ENCODE results near the gene MRPS31. TPM values are rescaled to one million over a fixed set of nuclear protein-coding genes. Genes with fewer than 3 reads are reported as not detected.
A peak's percentile ranks its signal among the peaks of the same experiment; 100 is the strongest.
"Not testable (repeated sequence)": the region's sequence is repeated elsewhere in the genome, so short reads cannot be mapped to it uniquely, and the experiment has no call there.

Gene MRPS31
- total and polyA plus RNA-seq, 4 donors: 13.4 to 17.6 (median 16.0) TPM

DNA sequence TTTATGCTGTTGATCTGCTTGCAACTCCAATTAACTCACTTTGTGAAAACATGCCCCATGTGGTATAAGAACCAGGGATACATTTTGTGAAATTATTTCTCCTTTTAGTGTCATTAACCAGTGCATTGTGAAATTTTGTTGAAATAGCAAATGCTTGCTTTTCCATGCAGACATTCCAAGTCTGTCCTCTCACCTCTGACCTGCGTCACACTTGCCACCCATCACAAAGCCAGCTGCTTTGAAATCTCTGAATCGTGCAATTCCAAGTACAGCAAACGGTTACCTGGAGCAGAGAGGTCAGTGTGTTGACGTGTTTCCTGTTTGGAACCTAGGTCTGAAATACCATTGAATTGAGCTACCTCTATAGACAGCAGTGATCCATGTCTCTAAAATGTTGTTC, 13.6 kb upstream of the MRPS31 start:
- no peak overlapping the region for H3K4me3 ChIP-seq (ENCODE audit: low read depth in 1 of 3, low read length in 3 of 3)
- no peak overlapping the region for H3K9ac ChIP-seq (ENCODE audit: low read depth in 1 of 2, low read length in 2 of 2)
- H3K36me3 ChIP-seq (ENCODE audit: control insufficient read depth in 4 of 4, insufficient read depth in 3 of 4, low read depth in 1 of 4, low read length in 3 of 4): no peaks in the 10 kb centered on the region
- WGBS: 32% methylated on average over 4 of the region's 4 CpGs
- TF ChIP-seq EGR1 (IDR thresholded peaks at IDR 0.05; ENCODE audit: low read depth in 2 of 2) (peak; percentile 36 to 90), YY1 (IDR thresholded peaks at IDR 0.05) (peak; percentile 93), HNF4G (IDR thresholded peaks at IDR 0.05) (peak; percentile 60), FOXA2 (IDR thresholded peaks at IDR 0.05) (peak; percentile 53), FOXA1 (IDR thresholded peaks at IDR 0.05) (no peak), REST (IDR thresholded peaks at IDR 0.05) (peak; percentile 82), JUND (IDR thresholded peaks at IDR 0.05) (peak; percentile 89 to 92), SP1 (IDR thresholded peaks at IDR 0.05) (peak; percentile 94), CTCF (IDR thresholded peaks at IDR 0.05; ENCODE audit: low read depth, low read length, missing input control) (no peak), NR2F2 (IDR thresholded peaks at IDR 0.05) (peak; percentile 94), GABPA (IDR thresholded peaks at IDR 0.05 in 1 of 2, conservative IDR thresholded peaks at IDR 0.05 in 1 of 2) (peak; percentile 68 to 89), RAD21 (IDR thresholded peaks at IDR 0.05) (peak; percentile 42 to 51), TAF1 (conservative IDR thresholded peaks at IDR 0.05) (no peak), RXRA (IDR thresholded peaks at IDR 0.05) (peak; percentile 96 to 99), HNF4A (conservative IDR thresholded peaks at IDR 0.05) (peak; percentile 88)
- TF ChIP-seq, protein P1, sequence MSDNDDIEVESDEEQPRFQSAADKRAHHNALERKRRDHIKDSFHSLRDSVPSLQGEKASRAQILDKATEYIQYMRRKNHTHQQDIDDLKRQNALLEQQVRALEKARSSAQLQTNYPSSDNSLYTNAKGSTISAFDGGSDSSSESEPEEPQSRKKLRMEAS (IDR thresholded peaks at IDR 0.05): peak; percentile 82
- TF ChIP-seq, protein P2, sequence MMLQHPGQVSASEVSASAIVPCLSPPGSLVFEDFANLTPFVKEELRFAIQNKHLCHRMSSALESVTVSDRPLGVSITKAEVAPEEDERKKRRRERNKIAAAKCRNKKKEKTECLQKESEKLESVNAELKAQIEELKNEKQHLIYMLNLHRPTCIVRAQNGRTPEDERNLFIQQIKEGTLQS (IDR thresholded peaks at IDR 0.05): peak; percentile 84
- TF ChIP-seq, protein P3, sequence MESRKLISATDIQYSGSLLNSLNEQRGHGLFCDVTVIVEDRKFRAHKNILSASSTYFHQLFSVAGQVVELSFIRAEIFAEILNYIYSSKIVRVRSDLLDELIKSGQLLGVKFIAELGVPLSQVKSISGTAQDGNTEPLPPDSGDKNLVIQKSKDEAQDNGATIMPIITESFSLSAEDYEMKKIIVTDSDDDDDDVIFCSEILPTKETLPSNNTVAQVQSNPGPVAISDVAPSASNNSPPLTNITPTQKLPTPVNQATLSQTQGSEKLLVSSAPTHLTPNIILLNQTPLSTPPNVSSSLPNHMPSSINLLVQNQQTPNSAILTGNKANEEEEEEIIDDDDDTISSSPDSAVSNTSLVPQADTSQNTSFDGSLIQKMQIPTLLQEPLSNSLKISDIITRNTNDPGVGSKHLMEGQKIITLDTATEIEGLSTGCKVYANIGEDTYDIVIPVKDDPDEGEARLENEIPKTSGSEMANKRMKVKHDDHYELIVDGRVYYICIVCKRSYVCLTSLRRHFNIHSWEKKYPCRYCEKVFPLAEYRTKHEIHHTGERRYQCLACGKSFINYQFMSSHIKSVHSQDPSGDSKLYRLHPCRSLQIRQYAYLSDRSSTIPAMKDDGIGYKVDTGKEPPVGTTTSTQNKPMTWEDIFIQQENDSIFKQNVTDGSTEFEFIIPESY (IDR thresholded peaks at IDR 0.05): peak; percentile 70
- no peaks in the 10 kb centered on the region for H3K27me3 ChIP-seq (ENCODE audit: control insufficient read depth in 4 of 4, insufficient read depth in 4 of 4, low read length in 3 of 4)
- H3K27ac ChIP-seq (ENCODE audit: low read depth in 1 of 2, low read length in 2 of 2): peak overlapping the region; percentile 79 to 87
- no peak for DNase-seq (ENCODE audit: low spot score)
- peaks cover 1 to 36% (median 15%) of the 10 kb centered on the region in 4 donors for H3K4me1 ChIP-seq (ENCODE audit: control insufficient read depth in 4 of 4, insufficient read depth in 4 of 4, low read length in 3 of 4)
- H3K9me3 ChIP-seq (ENCODE audit: control insufficient read depth in 4 of 4, low read length in 3 of 4): no peaks in the 10 kb centered on the region

- H3K4me1 ChIP-seq (ENCODE audit: control insufficient read depth in 4 of 4, insufficient read depth in 4 of 4, low read length in 3 of 4): peaks cover 1 to 34% (median 16%) of the 10 kb centered on the region in 4 donors
- WGBS: 95% methylated on average over 1 of the region's 1 CpG
- not testable (repeated sequence) for H3K9me3 ChIP-seq (ENCODE audit: control insufficient read depth in 4 of 4, low read length in 3 of 4); H3K36me3 ChIP-seq (ENCODE audit: control insufficient read depth in 4 of 4, insufficient read depth in 3 of 4, low read depth in 1 of 4, low read length in 3 of 4); H3K4me3 ChIP-seq (ENCODE audit: low read depth in 1 of 3, low read length in 3 of 3); H3K9ac ChIP-seq (ENCODE audit: low read depth in 1 of 2, low read length in 2 of 2); DNase-seq (ENCODE audit: low spot score); H3K27ac ChIP-seq (ENCODE audit: low read depth in 1 of 2, low read length in 2 of 2); H3K27me3 ChIP-seq (ENCODE audit: control insufficient read depth in 4 of 4, insufficient read depth in 4 of 4, low read length in 3 of 4)
Observed at GRCh38 chr13:40782971-40783370, 12.0 kb upstream of the MRPS31 start.
